ENCODE results near the gene SPSB4. TPM values are rescaled to one million over a fixed set of nuclear protein-coding genes. Genes with fewer than 3 reads are reported as not detected.

The SPSB4 gene
- 0.98 TPM for total RNA-seq

GRCh38 chr3:141050576-141051442 is at the start of gene SPSB4:
Gene SPSB4 (plus strand): TSS chr3:141051347. CDS start chr3:141066105, 14,758 bp downstream.
- intact Hi-C loops (cut with DNase I) = no loop called here
- H3K4me3 ChIP-seq = peak within 1 kb of the TSS; percentile 34 to 35
- no peaks in the 10 kb centered on the region for H3K36me3 ChIP-seq
- H3K27ac ChIP-seq = no peak within 1 kb of the TSS
- H3K27me3 ChIP-seq = peaks cover 7% of the 10 kb centered on the region
- H3K9me3 ChIP-seq = no peaks in the 10 kb centered on the region
- TF ChIP-seq POLR2A (IDR thresholded peaks at IDR 0.05) (no peak), CTCF (IDR thresholded peaks at IDR 0.05) (no peak), POLR2AphosphoS5 (IDR thresholded peaks at IDR 0.05; ENCODE audit: insufficient read depth in 1 of 2, low read depth in 1 of 2) (no peak)
- DNase-seq (ENCODE audit: extremely low spot score in 2 of 2) = no peak
- peaks cover 24% of the 10 kb centered on the region for H3K4me1 ChIP-seq

DNA sequence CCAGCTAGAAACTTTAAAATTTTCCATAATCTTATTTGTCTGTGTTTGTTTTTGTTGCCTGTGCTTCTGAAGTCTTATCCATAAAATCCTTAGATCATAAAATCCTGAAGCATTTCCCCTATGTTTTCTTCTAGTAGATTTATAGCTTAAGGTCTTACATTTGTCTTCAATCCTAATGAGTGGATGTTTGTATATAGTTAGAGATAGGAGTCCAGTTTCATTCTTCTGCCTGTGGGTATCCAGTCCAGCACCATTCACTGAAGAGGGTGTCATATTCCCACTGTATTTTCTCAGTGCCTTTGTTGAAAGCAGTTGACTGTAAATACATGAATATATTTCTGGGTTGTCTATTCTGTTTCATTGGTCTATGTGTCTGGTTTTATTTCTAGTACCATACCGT is 44.8 kb upstream of the SPSB4 start:
- Histone ChIP-seq H3K27ac (no peak overlapping the region), H3K36me3 (no peaks in the 10 kb centered on the region), H3K27me3 (no peaks in the 10 kb centered on the region), H3K4me1 (no peaks in the 10 kb centered on the region), H3K9me3 (no peaks in the 10 kb centered on the region), H3K4me3 (no peak overlapping the region)
- TF ChIP-seq CTCF (IDR thresholded peaks at IDR 0.05) (no peak), POLR2A (IDR thresholded peaks at IDR 0.05) (no peak), POLR2AphosphoS5 (IDR thresholded peaks at IDR 0.05; ENCODE audit: insufficient read depth in 1 of 2, low read depth in 1 of 2) (no peak)
- intact Hi-C loops (cut with DNase I) = no loop called here
- no peak for DNase-seq (ENCODE audit: extremely low spot score in 2 of 2)

DNA sequence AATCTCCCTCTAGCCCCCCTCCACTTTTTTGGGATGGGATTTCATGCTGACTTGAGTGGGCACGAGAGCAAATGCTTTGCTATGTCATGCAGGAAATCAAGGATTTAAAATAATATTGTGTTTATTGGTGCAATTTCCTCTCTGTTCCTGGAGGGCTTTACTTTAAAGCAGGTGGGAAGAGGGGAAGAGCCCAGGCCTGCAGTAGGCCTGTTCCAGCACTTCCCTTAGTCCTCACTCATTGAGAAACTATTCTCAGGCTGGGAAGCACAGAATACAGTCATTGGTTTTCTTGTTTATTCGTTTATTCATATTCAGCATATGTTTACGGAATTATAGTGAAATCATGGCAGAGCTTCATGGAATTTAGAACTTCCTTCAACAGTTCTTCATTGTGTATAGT is 41.7 kb upstream of the SPSB4 start:
- DNase-seq (ENCODE audit: extremely low spot score in 2 of 2) = no peak
- intact Hi-C loops (cut with DNase I) = no loop called here
- Histone ChIP-seq H3K4me3 (no peak overlapping the region), H3K9me3 (no peaks in the 10 kb centered on the region), H3K4me1 (no peaks in the 10 kb centered on the region), H3K36me3 (no peaks in the 10 kb centered on the region), H3K27me3 (no peaks in the 10 kb centered on the region), H3K27ac (no peak overlapping the region)
- TF ChIP-seq POLR2AphosphoS5 (IDR thresholded peaks at IDR 0.05; ENCODE audit: insufficient read depth in 1 of 2, low read depth in 1 of 2) = no peak
- no peak for TF ChIP-seq POLR2A (IDR thresholded peaks at IDR 0.05)
- no peak for TF ChIP-seq CTCF (IDR thresholded peaks at IDR 0.05)

DNA sequence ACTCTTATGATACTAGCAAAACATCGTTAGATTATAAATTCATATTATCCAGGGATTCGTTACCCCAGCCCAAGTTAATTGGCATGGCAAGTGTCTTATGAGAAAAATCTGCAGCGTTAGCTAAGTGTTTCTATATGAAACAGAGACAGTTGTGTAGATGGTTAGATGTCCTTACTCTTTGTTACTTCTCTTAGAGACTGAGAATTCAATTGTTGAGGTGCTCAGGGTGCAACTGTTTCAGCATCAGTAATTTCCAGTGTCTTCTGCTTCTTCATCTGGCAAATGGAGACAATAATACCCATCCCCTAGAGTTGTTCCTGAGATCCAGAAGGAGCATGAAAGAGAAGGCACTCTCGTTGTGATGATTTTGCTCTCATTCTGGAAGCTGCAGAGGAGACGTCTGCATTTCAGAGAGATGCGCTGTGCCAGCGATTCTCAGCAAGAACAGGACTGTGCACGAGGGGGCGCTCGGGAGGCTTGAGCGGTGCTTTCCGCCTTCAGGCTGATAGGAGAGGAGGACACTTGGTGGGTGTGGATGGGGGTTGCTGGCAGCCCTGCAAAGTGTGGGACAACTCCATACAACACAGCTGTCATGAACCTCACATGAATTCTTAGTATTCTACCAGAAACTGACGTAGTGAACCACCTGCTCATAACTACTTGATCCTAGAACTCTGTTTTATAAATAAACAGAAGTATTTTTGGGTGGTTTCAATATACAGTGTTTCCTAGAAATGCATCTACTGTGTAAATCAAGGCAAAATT is 39.7 kb upstream of the SPSB4 start:
- no peak overlapping the region for H3K27ac ChIP-seq
- DNase-seq (ENCODE audit: extremely low spot score in 2 of 2) = no peak
- H3K4me3 ChIP-seq = no peak overlapping the region
- no peaks in the 10 kb centered on the region for H3K27me3 ChIP-seq
- intact Hi-C loops (cut with DNase I) = loop anchor here (5.0 kb wide), 1 partner anchor 181 kb away; no protein-coding TSS in a partner anchor
- TF ChIP-seq POLR2AphosphoS5 (IDR thresholded peaks at IDR 0.05; ENCODE audit: insufficient read depth in 1 of 2, low read depth in 1 of 2) (no peak), CTCF (IDR thresholded peaks at IDR 0.05) (peak; percentile 22 to 55 (median 26))
- no peaks in the 10 kb centered on the region for H3K9me3 ChIP-seq
- H3K4me1 ChIP-seq = no peaks in the 10 kb centered on the region
- no peaks in the 10 kb centered on the region for H3K36me3 ChIP-seq

GRCh38 chr3:141011997-141012262 is 39.2 kb upstream of the SPSB4 start:
- no peak for DNase-seq (ENCODE audit: extremely low spot score in 2 of 2)
- H3K27me3 ChIP-seq = no peaks in the 10 kb centered on the region
- H3K4me1 ChIP-seq = no peaks in the 10 kb centered on the region

More at GRCh38 chr3:141011997-141012262, 39.2 kb upstream of the SPSB4 start:
- no peak overlapping the region for H3K4me3 ChIP-seq
- no peaks in the 10 kb centered on the region for H3K9me3 ChIP-seq
- TF ChIP-seq POLR2A (IDR thresholded peaks at IDR 0.05) (no peak), POLR2AphosphoS5 (IDR thresholded peaks at IDR 0.05; ENCODE audit: insufficient read depth in 1 of 2, low read depth in 1 of 2) (no peak), CTCF (IDR thresholded peaks at IDR 0.05) (no peak)
- no peak overlapping the region for H3K27ac ChIP-seq
- intact Hi-C loops (cut with DNase I) = loop anchor here (5.0 kb wide), 1 partner anchor 180 kb away; no protein-coding TSS in a partner anchor
- no peaks in the 10 kb centered on the region for H3K36me3 ChIP-seq

All from vagina (tissue), 2 donors.